NCI-H1417 (cell line): ENCODE measurements around the gene SLC25A21.

Experiments
- DNase-seq, 3 experiments: peaks; one replicate each; lab custom pipeline; 2025; lab: John Stamatoyannopoulos, UW

The SLC25A21 gene

GRCh38 chr14:36713960-36714703 is 458.3 kb downstream of the SLC25A21 start:
- DNase-seq = no peak

DNA sequence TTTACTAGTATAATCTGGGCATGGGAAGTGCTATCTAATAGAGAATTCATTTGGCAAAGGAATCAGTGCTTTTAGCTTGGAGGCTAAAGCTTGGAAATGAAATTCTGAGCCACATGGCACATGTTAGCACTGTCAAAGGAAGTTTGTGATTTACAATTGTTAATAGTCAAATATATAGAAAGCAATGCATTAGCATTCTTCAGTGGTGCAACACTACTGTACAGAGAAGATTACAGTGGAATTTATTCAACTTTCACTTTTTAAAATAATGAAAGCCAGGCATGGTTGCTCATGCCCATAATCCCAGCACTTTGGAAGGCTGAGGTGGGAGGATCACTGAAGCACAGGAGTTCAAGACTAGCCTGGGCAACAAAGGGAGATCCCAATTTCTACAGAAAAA is 464.8 kb downstream of the SLC25A21 start:
- DNase-seq = no peak

DNA sequence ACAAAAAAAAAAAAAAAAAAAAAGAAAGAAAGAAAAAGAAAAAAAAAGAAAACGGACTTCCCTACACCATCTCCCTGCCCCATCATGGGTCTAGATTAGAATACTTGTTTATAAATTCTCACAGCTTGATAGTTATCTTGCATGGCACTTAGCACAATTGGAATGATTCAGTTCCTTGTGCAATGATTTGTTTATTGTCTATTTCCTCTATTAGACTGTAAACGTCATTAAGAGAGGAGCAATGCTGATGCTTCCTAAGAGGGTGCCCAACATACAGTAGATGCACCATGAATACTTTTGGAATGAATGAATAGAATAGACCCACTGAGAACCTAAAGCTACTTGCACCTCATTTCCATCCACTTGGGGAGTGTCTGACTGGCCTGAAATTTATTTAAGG is 469.9 kb downstream of the SLC25A21 start:
- DNase-seq = no peak

- DNase-seq = no peak
These were observed 471.3 kb downstream of the SLC25A21 start for GRCh38 chr14:36701132-36701531.

- peak in 1 of 3 experiments; percentile 25 for DNase-seq
These were observed 471.8 kb downstream of the SLC25A21 start for GRCh38 chr14:36700651-36701050.

GRCh38 chr14:36699420-36699819 is 473.0 kb downstream of the SLC25A21 start:
- peak in 1 of 3 experiments; percentile 70 for DNase-seq

DNA sequence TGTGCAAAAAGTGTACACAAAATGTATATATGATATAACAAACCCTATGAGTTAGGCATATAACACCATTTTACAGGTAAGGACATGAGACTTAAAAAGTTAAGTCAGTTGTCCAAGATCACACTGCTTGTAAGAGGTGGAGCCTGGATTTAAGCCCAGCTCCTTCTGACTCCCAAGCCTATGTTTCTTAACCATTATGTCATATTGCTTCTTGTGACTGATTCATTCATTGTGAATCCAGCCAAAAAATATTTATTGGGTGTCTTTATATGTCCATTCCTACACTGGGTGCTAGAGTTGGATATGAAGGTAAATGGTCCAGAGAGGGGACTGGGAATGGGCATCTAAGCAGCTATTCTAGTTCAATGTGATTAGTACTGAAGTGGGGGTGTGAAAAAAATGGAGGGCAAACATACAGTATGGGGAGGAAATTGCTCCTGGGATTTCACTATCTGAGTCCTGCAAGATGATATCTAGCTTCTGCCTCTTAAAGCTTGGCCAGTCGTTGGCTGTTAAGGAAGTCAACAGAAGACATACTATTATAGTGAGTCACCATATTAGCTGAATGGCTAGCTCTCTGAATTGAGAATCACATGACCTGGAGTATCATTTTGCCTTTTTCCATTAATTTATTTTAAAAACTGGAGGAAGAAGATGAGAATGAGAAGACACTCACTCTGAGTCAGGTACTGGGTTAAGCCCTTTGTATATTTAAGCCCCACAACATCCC is 481.9 kb downstream of the SLC25A21 start:
- DNase-seq = no peak

GRCh38 chr14:36684946-36685345 is 487.5 kb downstream of the SLC25A21 start:
- no peak for DNase-seq

DNA sequence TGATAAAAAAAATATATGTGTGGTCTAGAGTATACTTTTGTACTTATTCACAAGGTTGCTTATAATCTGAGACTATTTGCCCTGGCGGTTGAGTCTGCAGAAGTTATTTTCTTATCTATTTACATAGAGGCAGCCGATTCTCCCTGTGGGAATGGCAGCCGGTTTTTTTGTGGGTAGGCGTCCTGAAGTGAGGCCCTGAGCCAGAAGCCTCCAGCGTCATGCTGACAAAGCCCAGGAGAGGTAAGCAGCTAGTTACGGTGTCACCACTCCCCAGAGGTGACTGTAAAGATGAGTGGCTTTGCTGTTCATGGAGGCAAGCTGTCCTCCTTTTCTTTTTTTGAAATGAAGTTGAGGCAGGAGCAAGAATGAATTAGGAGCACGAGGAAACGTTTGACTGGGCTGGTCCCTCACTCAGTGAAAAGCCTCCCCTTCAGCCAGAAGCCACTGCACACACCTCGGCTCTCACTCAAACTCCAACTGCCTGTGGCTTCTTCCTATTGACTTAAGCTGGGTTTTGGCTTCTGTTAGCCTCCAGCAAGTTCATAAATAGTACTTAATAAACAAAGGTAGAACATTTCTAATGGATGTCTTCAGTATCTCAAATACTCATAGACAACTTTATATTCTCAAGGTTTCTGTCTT is 489.2 kb downstream of the SLC25A21 start:
- DNase-seq = peak in 1 of 3 experiments; percentile 88

DNA sequence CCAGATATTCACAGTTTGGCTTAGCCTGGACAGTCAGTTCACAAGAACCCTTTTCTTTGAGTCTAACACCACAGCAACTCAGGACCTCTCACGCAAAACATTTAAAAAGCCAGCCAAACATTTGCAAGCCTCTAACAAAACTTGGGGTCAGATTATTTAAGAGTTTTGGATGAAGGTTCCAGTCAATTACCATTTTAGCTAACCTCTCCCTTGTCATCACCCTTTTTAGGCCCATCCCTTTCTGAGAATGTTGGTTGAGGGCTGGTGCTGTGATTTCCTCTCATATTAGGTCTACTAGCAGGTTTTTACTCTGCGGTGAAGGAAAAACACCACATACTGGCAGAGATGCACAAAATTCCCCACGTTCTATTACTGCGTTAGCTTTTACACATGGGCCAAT is 490.1 kb downstream of the SLC25A21 start:
- no peak for DNase-seq

- peak in 1 of 3 experiments; percentile 61 for DNase-seq
These were observed 496.2 kb downstream of the SLC25A21 start for GRCh38 chr14:36676236-36676635.

DNA sequence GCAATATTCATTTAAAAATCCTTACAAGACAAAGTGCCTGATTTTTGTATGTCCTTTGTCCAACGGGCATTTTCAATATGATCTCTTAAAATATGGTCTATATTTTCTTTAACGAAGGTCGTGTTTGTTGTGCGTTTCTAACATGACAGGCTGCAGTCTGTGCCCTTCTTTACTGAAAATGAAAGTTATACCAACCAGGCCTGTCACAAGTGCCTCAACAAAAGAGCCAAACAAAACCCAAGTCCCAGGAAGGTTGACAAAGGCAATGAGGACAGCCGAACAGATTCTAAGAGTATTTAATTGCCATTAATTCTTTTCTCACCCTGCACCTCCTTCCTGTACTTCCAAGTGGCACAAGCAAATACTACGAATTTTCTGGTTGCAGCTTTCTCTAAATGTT is 496.8 kb downstream of the SLC25A21 start:
- DNase-seq = peak in 1 of 3 experiments; percentile 66

GRCh38 chr14:36674659-36675058 is 497.7 kb downstream of the SLC25A21 start:
- DNase-seq = no peak

DNA sequence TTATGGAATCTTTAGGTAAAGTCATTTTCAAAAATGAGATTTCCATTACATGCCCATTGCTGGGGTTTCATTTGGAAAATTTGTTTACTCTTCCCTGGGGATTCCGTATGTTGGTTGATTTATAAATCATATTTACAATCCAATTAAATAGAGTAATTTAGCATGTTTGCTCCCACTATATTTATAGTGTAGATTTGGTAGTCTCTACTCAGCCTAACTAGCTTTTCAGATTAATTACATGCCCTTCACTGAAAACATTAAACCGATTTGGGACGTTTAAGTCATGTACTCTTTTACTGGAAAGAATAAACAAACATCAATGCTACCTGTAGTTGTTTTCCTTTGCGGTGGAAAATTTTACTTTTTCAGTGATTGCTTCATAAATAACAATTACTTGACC is 500.3 kb downstream of the SLC25A21 start:
- peak; percentile 44 to 90 (median 63) for DNase-seq

- DNase-seq = peak; percentile 22 to 87 (median 77)
These were observed 501.3 kb downstream of the SLC25A21 start for GRCh38 chr14:36671149-36671548.

DNA sequence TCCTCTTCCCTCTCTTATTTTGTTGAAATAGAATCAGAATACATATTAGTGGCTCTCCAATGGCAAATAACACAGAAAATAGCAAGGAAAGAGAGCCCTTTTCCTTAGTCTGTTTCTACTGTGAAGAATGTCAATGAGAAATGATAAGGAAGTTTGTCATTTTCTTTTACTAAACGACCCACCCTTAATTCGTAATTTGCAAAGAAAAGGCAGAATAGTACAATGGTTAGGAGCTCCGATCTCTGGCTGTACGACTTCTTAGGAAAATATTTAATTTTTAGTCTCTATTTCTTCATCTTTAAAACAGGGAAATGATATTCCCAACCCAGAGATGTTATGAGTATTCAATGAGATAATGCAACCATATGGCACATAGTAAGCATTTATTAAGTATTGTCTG is 504.7 kb downstream of the SLC25A21 start:
- DNase-seq = no peak

DNA sequence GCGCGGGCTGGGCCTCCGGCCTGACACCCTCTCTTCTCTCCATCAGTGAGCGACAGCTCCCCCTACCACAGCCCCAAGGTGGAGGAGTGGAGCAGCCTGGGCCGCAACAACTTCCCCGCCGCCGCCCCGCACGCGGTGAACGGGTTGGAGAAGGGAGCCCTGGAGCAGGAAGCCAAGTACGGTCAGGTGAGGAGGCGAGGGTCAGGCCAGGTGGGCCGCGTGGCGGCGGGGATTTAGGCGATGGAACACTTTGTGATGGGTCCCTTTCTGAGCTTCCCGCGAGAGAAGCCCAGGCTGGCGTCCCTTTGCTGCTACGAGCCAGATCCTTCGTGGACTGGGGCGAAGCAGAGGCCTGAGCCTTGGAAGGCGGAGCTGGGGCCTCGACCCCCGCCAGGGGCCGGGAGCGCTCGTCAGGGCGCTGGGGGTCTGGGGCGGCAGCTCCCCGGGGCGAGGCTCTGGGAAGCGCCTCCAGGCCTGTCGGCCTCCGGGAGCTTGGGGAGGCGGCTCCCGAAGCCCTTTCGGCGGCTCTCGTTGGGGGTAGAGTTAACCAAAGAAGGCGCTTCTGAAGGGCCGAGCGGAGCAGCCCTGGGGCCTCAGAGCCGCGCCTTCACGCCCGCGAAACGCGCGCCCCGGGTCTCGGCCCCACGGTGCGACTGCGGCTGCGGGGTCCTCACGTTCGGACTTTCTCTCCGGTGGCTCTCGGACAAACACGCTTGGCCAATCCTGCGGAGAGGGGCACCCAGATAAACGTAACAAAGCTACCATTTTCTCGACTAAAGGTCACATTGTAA is 505.8 kb downstream of the SLC25A21 start:
- DNase-seq = peak in 1 of 3 experiments; percentile 56

DNA sequence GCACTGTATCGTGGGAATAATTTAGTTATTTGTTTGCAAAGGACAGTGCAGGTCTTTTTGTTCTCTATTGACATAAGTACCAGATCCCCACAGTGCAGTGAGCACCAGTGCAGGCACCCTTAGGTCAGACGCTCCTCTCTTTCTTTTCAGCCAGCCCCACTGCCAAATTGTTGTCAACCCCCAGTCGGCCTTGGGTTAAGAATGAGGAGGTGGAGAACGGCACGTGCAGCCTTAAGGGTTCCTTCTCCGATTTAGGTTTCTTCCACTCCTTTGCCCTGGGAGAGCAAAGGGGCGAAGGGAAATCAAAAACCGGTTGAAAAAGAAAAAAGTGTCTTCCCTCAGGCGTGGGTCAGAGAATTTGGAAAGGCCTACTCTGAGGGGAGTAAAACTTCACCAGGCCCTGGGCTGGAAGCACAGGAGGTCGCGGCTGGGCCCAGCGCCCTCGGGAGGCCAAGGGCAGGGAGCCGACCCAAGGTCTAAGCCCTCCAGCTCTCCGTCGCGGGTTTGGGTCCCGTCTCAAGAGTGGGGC is 506.5 kb downstream of the SLC25A21 start:
- peak in 1 of 3 experiments; percentile 43 for DNase-seq

DNA sequence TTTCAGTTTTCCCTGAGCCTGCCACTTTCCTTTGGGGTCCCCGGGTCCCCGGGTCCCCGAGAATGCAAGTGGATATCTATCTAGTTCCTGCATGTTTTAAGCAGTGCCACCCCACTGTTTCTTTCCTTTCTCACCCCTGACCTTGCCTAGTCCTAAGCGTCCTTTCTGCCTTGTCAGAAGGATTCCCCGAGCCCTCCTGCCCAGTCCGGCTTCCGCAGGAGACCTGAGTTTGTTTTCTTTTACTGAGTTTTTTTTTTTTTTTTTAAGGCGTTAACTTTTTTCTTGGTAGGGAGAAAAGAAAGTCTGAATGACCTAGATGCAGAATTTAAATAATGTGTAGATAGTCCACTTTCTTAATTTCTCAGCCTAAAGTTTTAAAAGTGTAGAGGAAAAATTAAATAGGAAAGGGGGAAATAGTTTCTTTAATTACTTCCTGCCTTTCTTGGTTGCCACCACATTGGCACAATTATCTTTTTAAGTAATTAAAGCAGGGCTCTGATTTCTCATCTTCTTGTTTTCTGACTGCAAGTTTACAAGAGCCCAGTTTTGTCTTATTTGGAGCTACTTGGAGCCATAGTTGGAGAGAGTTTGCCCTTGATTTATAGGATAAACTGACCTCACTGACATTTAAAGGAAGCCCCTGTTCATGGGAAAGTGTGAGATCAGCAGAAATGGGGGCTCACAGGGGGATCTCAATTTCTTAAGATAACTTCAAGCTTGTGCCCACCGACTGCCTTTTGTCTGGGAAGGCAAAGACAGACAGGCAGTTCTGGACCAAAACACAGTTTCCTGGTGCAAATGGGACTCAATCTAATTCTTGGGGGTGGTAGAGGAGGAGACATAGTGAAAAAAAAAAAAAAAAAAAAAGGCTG is 507.8 kb downstream of the SLC25A21 start:
- DNase-seq = peak in 1 of 3 experiments; percentile 52

GRCh38 chr14:36663404-36664321 is 508.7 kb downstream of the SLC25A21 start:
- peak; percentile 52 to 78 (median 74) for DNase-seq
